Karpas-422 (cell line): ENCODE measurements around the gene C5orf46. TPM values are rescaled to one million over a fixed set of nuclear protein-coding genes. Genes with fewer than 3 reads are reported as not detected.
A peak's percentile ranks its signal among the peaks of the same experiment; 100 is the strongest.
"Not testable (repeated sequence)": the region's sequence is repeated elsewhere in the genome, so short reads cannot be mapped to it uniquely, and the experiment has no call there.

Experiments
- DNase-seq: peaks from one replicate; pipeline ENCODE4 v3.0.0-alpha.2; 2015
- H2AFZ ChIP-seq: fragments of 200-600 bp; sonication (generic); 2 replicates; pipeline ENCODE4 v1.6.1; 2014; ENCODE audit warnings: antibody characterized with exemption, low read length, mixed read lengths
- H3K27ac ChIP-seq: fragments of 200-600 bp; sonication (generic); 2 replicates; pipeline ENCODE4 v1.5.1; 2014; ENCODE audit warnings: mild to moderate bottlenecking, low read length, moderate library complexity
- H3K27me3 ChIP-seq: fragments of 200-600 bp; sonication (generic); 2 replicates; pipeline ENCODE4 v1.6.1; 2014; ENCODE audit warnings: low read length, mixed read lengths
- H3K36me3 ChIP-seq: fragments of 200-600 bp; sonication (generic); 2 replicates; pipeline ENCODE4 v1.6.1; 2014; ENCODE audit warnings: low read length, mixed read lengths; ENCODE audit not compliant: insufficient read depth
- H3K4me1 ChIP-seq: fragments of 200-600 bp; sonication (generic); 2 replicates; pipeline ENCODE4 v1.6.1; 2014; ENCODE audit warnings: mild to moderate bottlenecking, low read length, mixed read lengths
- H3K4me2 ChIP-seq: fragments of 200-600 bp; sonication (generic); 2 replicates; pipeline ENCODE4 v1.6.1; 2014; ENCODE audit warnings: low read length, low read depth, mild to moderate bottlenecking; ENCODE audit not compliant: poor library complexity, severe bottlenecking
- H3K4me3 ChIP-seq: fragments of 200-600 bp; sonication (generic); 2 replicates; pipeline ENCODE4 v1.5.1; 2014; ENCODE audit warnings: mild to moderate bottlenecking, antibody characterized with exemption, low read length, mixed read lengths
- H3K79me2 ChIP-seq: fragments of 200-600 bp; sonication (generic); 2 replicates; pipeline ENCODE4 v1.6.1; 2014; ENCODE audit warnings: mild to moderate bottlenecking, low read length, mixed read lengths
- H3K9ac ChIP-seq: fragments of 200-600 bp; sonication (generic); 2 replicates; pipeline ENCODE4 v1.6.0; 2014; ENCODE audit warnings: low read length
- H3K9me2 ChIP-seq: fragments of 200-600 bp; sonication (generic), shearing (Covaris generic); replicated peaks from 2 replicates; pipeline ENCODE4 v1.6.0; 2014; ENCODE audit warnings: mild to moderate bottlenecking, low read length, moderate library complexity; ENCODE audit not compliant: insufficient read depth
- H3K9me3 ChIP-seq: fragments of 300-700, 200-600 bp; sonication (generic); 2 replicates; pipeline ENCODE4 v1.6.1; 2014; ENCODE audit warnings: low read length, mixed read lengths
- H4K20me1 ChIP-seq: fragments of 200-600 bp; sonication (generic); 2 replicates; pipeline ENCODE4 v1.6.1; 2014; ENCODE audit warnings: mild to moderate bottlenecking, antibody characterized with exemption, low read length, low read depth; ENCODE audit not compliant: insufficient read depth
- total RNA-seq: library from RNA; depleted of rRNA; stranded (reverse); fragments of >200 nt; shearing (Covaris generic); gene quantifications from 2 replicates; pipeline ENCODE4 v1.2.3, GENCODE V29; 2014; ENCODE audit warnings: low replicate concordance; rRNA removed

The C5orf46 gene
- not detected in 2 replicates for total RNA-seq

- no peak within 1 kb of the TSS for H3K27ac ChIP-seq
- no peak for DNase-seq
- no peak within 1 kb of the TSS for H2AFZ ChIP-seq
- H3K9me3 ChIP-seq = no peaks in the 10 kb centered on the region
- no peak within 1 kb of the TSS for H3K9ac ChIP-seq
- H4K20me1 ChIP-seq = no peaks in the 10 kb centered on the region
- H3K36me3 ChIP-seq = no peaks in the 10 kb centered on the region
- H3K4me1 ChIP-seq = peaks cover 12% of the 10 kb centered on the region
- no peaks in the 10 kb centered on the region for H3K9me2 ChIP-seq
- H3K79me2 ChIP-seq = no peaks in the 10 kb centered on the region
- no peak within 1 kb of the TSS for H3K4me2 ChIP-seq
- no peaks in the 10 kb centered on the region for H3K27me3 ChIP-seq
- no peak within 1 kb of the TSS for H3K4me3 ChIP-seq
These were observed at the start of gene C5orf46 for GRCh38 chr5:147906326-147907095. Gene C5orf46, minus strand, starts transcription at chr5:147906538. Its CDS starts 37 bp downstream, at chr5:147906501.

GRCh38 chr5:147954971-147955370 is 48.6 kb upstream of the C5orf46 start:
- Histone ChIP-seq H3K9ac (no peak overlapping the region), H2AFZ (no peak overlapping the region), H3K4me1 (no peaks in the 10 kb centered on the region), H3K27me3 (no peaks in the 10 kb centered on the region), H3K4me3 (no peak overlapping the region), H3K79me2 (no peaks in the 10 kb centered on the region), H3K4me2 (no peak overlapping the region), H4K20me1 (no peaks in the 10 kb centered on the region), H3K9me3 (no peaks in the 10 kb centered on the region), H3K9me2 (no peaks in the 10 kb centered on the region), H3K36me3 (no peaks in the 10 kb centered on the region), H3K27ac (no peak overlapping the region)
- no peak for DNase-seq

GRCh38 chr5:147949711-147950573 is 43.6 kb upstream of the C5orf46 start:
- Histone ChIP-seq H3K27ac (no peak overlapping the region), H3K4me1 (no peaks in the 10 kb centered on the region), H3K9me3 (no peaks in the 10 kb centered on the region), H3K4me3 (no peak overlapping the region), H3K27me3 (no peaks in the 10 kb centered on the region), H3K4me2 (no peak overlapping the region), H3K9me2 (no peaks in the 10 kb centered on the region), H3K9ac (no peak overlapping the region), H4K20me1 (no peaks in the 10 kb centered on the region), H2AFZ (no peak overlapping the region), H3K79me2 (no peaks in the 10 kb centered on the region), H3K36me3 (no peaks in the 10 kb centered on the region)
- peak; percentile 80 for DNase-seq

- not testable (repeated sequence) for H3K4me2 ChIP-seq, H3K9me3 ChIP-seq, DNase-seq, H2AFZ ChIP-seq, H3K4me1 ChIP-seq, H3K4me3 ChIP-seq, H3K27me3 ChIP-seq, H4K20me1 ChIP-seq, H3K27ac ChIP-seq, H3K36me3 ChIP-seq, H3K79me2 ChIP-seq, H3K9me2 ChIP-seq, H3K9ac ChIP-seq
These were observed 40.4 kb upstream of the C5orf46 start for GRCh38 chr5:147946658-147947274.

GRCh38 chr5:147939431-147940114 is 33.2 kb upstream of the C5orf46 start:
- no peak for DNase-seq
- Histone ChIP-seq H3K27me3 (no peaks in the 10 kb centered on the region), H3K4me2 (no peak overlapping the region), H3K9me2 (no peaks in the 10 kb centered on the region), H3K4me1 (no peaks in the 10 kb centered on the region), H3K4me3 (no peak overlapping the region), H2AFZ (no peak overlapping the region), H4K20me1 (no peaks in the 10 kb centered on the region), H3K79me2 (no peaks in the 10 kb centered on the region), H3K9me3 (no peaks in the 10 kb centered on the region), H3K27ac (no peak overlapping the region), H3K9ac (no peak overlapping the region), H3K36me3 (no peaks in the 10 kb centered on the region)

GRCh38 chr5:147935032-147935431 is 28.7 kb upstream of the C5orf46 start:
- peak; percentile 69 for DNase-seq
- H3K9ac ChIP-seq = no peak overlapping the region
- H3K4me2 ChIP-seq = no peak overlapping the region
- H3K27me3 ChIP-seq = no peaks in the 10 kb centered on the region
- H3K36me3 ChIP-seq = no peaks in the 10 kb centered on the region
- no peak overlapping the region for H3K27ac ChIP-seq
- H3K4me3 ChIP-seq = no peak overlapping the region
- no peak overlapping the region for H2AFZ ChIP-seq
- H4K20me1 ChIP-seq = no peaks in the 10 kb centered on the region
- H3K79me2 ChIP-seq = no peaks in the 10 kb centered on the region
- no peaks in the 10 kb centered on the region for H3K9me3 ChIP-seq
- peaks cover 18% of the 10 kb centered on the region for H3K4me1 ChIP-seq
- no peaks in the 10 kb centered on the region for H3K9me2 ChIP-seq

- Histone ChIP-seq H2AFZ (no peak overlapping the region), H3K4me1 (peaks cover 18% of the 10 kb centered on the region), H4K20me1 (no peaks in the 10 kb centered on the region), H3K27ac (no peak overlapping the region), H3K9me3 (no peaks in the 10 kb centered on the region), H3K79me2 (no peaks in the 10 kb centered on the region), H3K9me2 (no peaks in the 10 kb centered on the region), H3K4me2 (no peak overlapping the region), H3K27me3 (no peaks in the 10 kb centered on the region), H3K4me3 (no peak overlapping the region), H3K36me3 (no peaks in the 10 kb centered on the region), H3K9ac (no peak overlapping the region)
- DNase-seq = peak; percentile 67
These were observed 24.4 kb upstream of the C5orf46 start for GRCh38 chr5:147930769-147931168.
